ENCODE data around the gene CCDC182. TPM values are rescaled to one million over a fixed set of nuclear protein-coding genes. Genes with fewer than 3 reads are reported as not detected.

Gene CCDC182
- total RNA-seq, 1 experiment from 2014 or later, result not detected

GRCh38 chr17:57705921-57706695 lies 39.0 kb downstream of the CCDC182 start:
- CTCF ChIA-PET, result interaction anchor here (0.6 kb wide), 1 partner anchor 11 kb away, joined by 4 read pairs; no protein-coding TSS in a partner anchor
- Mint-ChIP-seq H3K36me3 (ENCODE audit: insufficient read depth, unreplicated experiment) (peaks cover 4% of the 10 kb centered on the region), H3K4me1 (ENCODE audit: low read depth, unreplicated experiment) (peaks cover 11% of the 10 kb centered on the region), H3K4me3 (ENCODE audit: low read depth, unreplicated experiment) (no peak overlapping the region), H3K27ac (ENCODE audit: unreplicated experiment) (no peak overlapping the region), H3K9me3 (ENCODE audit: low read depth, unreplicated experiment) (no peaks in the 10 kb centered on the region), H3K27me3 (ENCODE audit: unreplicated experiment) (peaks cover 52% of the 10 kb centered on the region)
- DNase-seq, result no peak
- BruUV-seq (replicated peaks), result no TSS peak
- intact Hi-C loops (cut with micrococcal nuclease; ENCODE audit: unreplicated experiment), result no loop called here
- no peak for TF ChIP-seq CTCF (IDR thresholded peaks at IDR 0.05; ENCODE audit: unreplicated experiment)

GRCh38 chr17:57704448-57704847 lies 40.7 kb downstream of the CCDC182 start:
- Mint-ChIP-seq H3K27me3 (ENCODE audit: unreplicated experiment) (peaks cover 36% of the 10 kb centered on the region), H3K36me3 (ENCODE audit: insufficient read depth, unreplicated experiment) (peaks cover 4% of the 10 kb centered on the region), H3K9me3 (ENCODE audit: low read depth, unreplicated experiment) (no peaks in the 10 kb centered on the region), H3K4me1 (ENCODE audit: low read depth, unreplicated experiment) (peaks cover 11% of the 10 kb centered on the region), H3K27ac (ENCODE audit: unreplicated experiment) (no peak overlapping the region), H3K4me3 (ENCODE audit: low read depth, unreplicated experiment) (no peak overlapping the region)
- no TSS peak for BruUV-seq (replicated peaks)
- no peak for DNase-seq
- intact Hi-C loops (cut with micrococcal nuclease; ENCODE audit: unreplicated experiment), result no loop called here
- no peak for TF ChIP-seq CTCF (IDR thresholded peaks at IDR 0.05; ENCODE audit: unreplicated experiment)
- CTCF ChIA-PET, result no interaction called here

GRCh38 chr17:57703273-57703672 lies 41.8 kb downstream of the CCDC182 start:
- intact Hi-C loops (cut with micrococcal nuclease; ENCODE audit: unreplicated experiment), result no loop called here
- no peak for TF ChIP-seq CTCF (IDR thresholded peaks at IDR 0.05; ENCODE audit: unreplicated experiment)
- no TSS peak for BruUV-seq (replicated peaks)

GRCh38 chr17:57701124-57701523 lies 44.0 kb downstream of the CCDC182 start:
- no peaks in the 10 kb centered on the region for H3K9me3 Mint-ChIP-seq (ENCODE audit: low read depth, unreplicated experiment)
- no TSS peak for BruUV-seq (replicated peaks)
- TF ChIP-seq CTCF (IDR thresholded peaks at IDR 0.05; ENCODE audit: unreplicated experiment), result no peak
- H3K4me1 Mint-ChIP-seq (ENCODE audit: low read depth, unreplicated experiment), result peaks cover 4% of the 10 kb centered on the region
- H3K36me3 Mint-ChIP-seq (ENCODE audit: insufficient read depth, unreplicated experiment), result no peaks in the 10 kb centered on the region
- H3K4me3 Mint-ChIP-seq (ENCODE audit: low read depth, unreplicated experiment), result no peak overlapping the region
- H3K27me3 Mint-ChIP-seq (ENCODE audit: unreplicated experiment), result peaks cover 5% of the 10 kb centered on the region
- DNase-seq, result no peak
- CTCF ChIA-PET, result no interaction called here
- intact Hi-C loops (cut with micrococcal nuclease; ENCODE audit: unreplicated experiment), result no loop called here
- no peak overlapping the region for H3K27ac Mint-ChIP-seq (ENCODE audit: unreplicated experiment)

More at GRCh38 chr17:57703273-57703672, 41.8 kb downstream of the CCDC182 start:
- Mint-ChIP-seq H3K27ac (ENCODE audit: unreplicated experiment) (no peak overlapping the region), H3K27me3 (ENCODE audit: unreplicated experiment) (peaks cover 27% of the 10 kb centered on the region), H3K36me3 (ENCODE audit: insufficient read depth, unreplicated experiment) (peaks cover under 1% of the 10 kb centered on the region), H3K4me3 (ENCODE audit: low read depth, unreplicated experiment) (no peak overlapping the region), H3K4me1 (ENCODE audit: low read depth, unreplicated experiment) (peaks cover 11% of the 10 kb centered on the region), H3K9me3 (ENCODE audit: low read depth, unreplicated experiment) (no peaks in the 10 kb centered on the region)
- CTCF ChIA-PET, result no interaction called here
- DNase-seq, result no peak
